HepG2 (cell line): ENCODE measurements around the gene KCNAB2. TPM values are rescaled to one million over a fixed set of nuclear protein-coding genes. Genes with fewer than 3 reads are reported as not detected.

ENCODE experiments used
- ATAC-seq: fragments of 200-7000 bp; cut with Tn5 transposase; 3 replicates; pipeline ENCODE4 v1.9.1; 2020; ENCODE audit warnings: mild to moderate bottlenecking, moderate library complexity
- BruUV-seq: library from RNA; stranded (reverse); fragments of 400-500 nt; replicated peaks from 2 replicates; lab custom pipeline; 2021; lab: Mats Ljungman, UMichigan
- CTCF ChIA-PET: fragments of 300-600 bp; formaldehyde crosslinking; extraction: SDS; loops from one replicate; lab custom pipeline; 2021; ENCODE audit warnings: low total read pairs, inconsistent platforms, low intra/inter-chr PET ratio; lab: Yijun Ruan, JAX
- POLR2A ChIA-PET: fragments of 350-600 bp; sonication (Branson Sonifier 250); formaldehyde crosslinking; loops from one replicate; lab custom pipeline; 2020; ENCODE audit warnings: antibody characterized with exemption, inconsistent platforms; lab: Yijun Ruan, JAX
- DNase-seq: peaks from one replicate; pipeline ENCODE4 v3.0.0-alpha.2; 2015; ENCODE audit warnings: low spot score
- FAIRE-seq: peaks from 3 replicates; lab custom pipeline; 2011; peaks lifted over from hg19 to GRCh38; lab: Jason Lieb, UNC
- H2AFZ ChIP-seq: one replicate; pipeline ENCODE4 v1.6.1; 2011; ENCODE audit warnings: low read length, inconsistent platforms
- H3K27ac ChIP-seq: fragments of 300-600 bp; 3 replicates; pipeline ENCODE4 v1.8.0; 2011; ENCODE audit warnings: mixed run types, mild to moderate bottlenecking, mixed read lengths, low read length, inconsistent platforms; ENCODE audit not compliant: insufficient read depth; ENCODE audit errors: extremely low read length
- H3K27me3 ChIP-seq, 2 experiments: fragments of 200-600 bp in 1 of 2; 2 replicates in 1 of 2; 3 replicates in 1 of 2; pipeline versions ENCODE4 v1.6.0 to v1.8.0; 2011; ENCODE audit warnings: low read length in 2 of 2, mild to moderate bottlenecking in 2 of 2, moderate library complexity in 2 of 2, inconsistent platforms in 1 of 2; ENCODE audit not compliant: insufficient read depth in 2 of 2, control insufficient read depth in 1 of 2
- H3K36me3 ChIP-seq, 2 experiments: fragments of 200-600 bp in 1 of 2; replicated peaks in 1 of 2; 2 replicates in 1 of 2; 3 replicates in 1 of 2; pipeline versions ENCODE4 v1.5.1 to v1.8.0; 2011; ENCODE audit warnings: low read length in 2 of 2, inconsistent platforms in 1 of 2; ENCODE audit not compliant: insufficient read depth in 2 of 2, control insufficient read depth in 1 of 2
- H3K4me1 ChIP-seq: 2 replicates; pipeline ENCODE4 v1.5.1; 2012; ENCODE audit warnings: low read length, inconsistent platforms; ENCODE audit not compliant: insufficient read depth
- H3K4me2 ChIP-seq: 2 replicates; pipeline ENCODE4 v1.6.0; 2011; ENCODE audit warnings: low read depth, low read length, inconsistent platforms
- H3K4me3 ChIP-seq, 3 experiments: fragments of 200-600 bp in 1 of 3; sonication (generic), shearing (Covaris generic) in 1 of 3; replicated peaks in 1 of 3; 2 replicates each; pipeline ENCODE4 v1.5.1; 2011 to 2016; ENCODE audit warnings: low read length in 3 of 3, inconsistent platforms in 2 of 3, low read depth in 2 of 3, mild to moderate bottlenecking in 2 of 3, control low read depth in 1 of 3, mixed read lengths in 1 of 3; ENCODE audit not compliant: insufficient read depth in 1 of 3
- H3K79me2 ChIP-seq: one replicate; pipeline ENCODE4 v1.6.1; 2011; ENCODE audit warnings: low read length, inconsistent platforms; ENCODE audit not compliant: insufficient read depth
- H3K9ac ChIP-seq: 2 replicates; pipeline ENCODE4 v1.6.0; 2011; ENCODE audit warnings: mild to moderate bottlenecking, low read depth, low read length, inconsistent platforms; ENCODE audit not compliant: insufficient read depth
- H3K9me3 ChIP-seq: 2 replicates; pipeline ENCODE4 v1.5.1; 2012; ENCODE audit warnings: mild to moderate bottlenecking, low read length
- H4K20me1 ChIP-seq: 2 replicates; pipeline ENCODE4 v1.6.0; 2011; ENCODE audit warnings: inconsistent platforms, mild to moderate bottlenecking, low read length, moderate library complexity; ENCODE audit not compliant: insufficient read depth
- ARHGAP35 ChIP-seq: sonication (generic); formaldehyde crosslinking; IDR thresholded peaks from 2 replicates; pipeline ENCODE4 v1.9.0; 2022; ENCODE audit warnings: mild to moderate bottlenecking, inconsistent platforms, moderate library complexity, missing genetic modification reagents, borderline replicate concordance
- CREB3 ChIP-seq: sonication (generic); formaldehyde crosslinking; IDR thresholded peaks from 2 replicates; pipeline ENCODE4 v1.5.0; 2020; ENCODE audit warnings: missing genetic modification reagents
- MLXIP ChIP-seq: sonication (generic); formaldehyde crosslinking; IDR thresholded peaks from 2 replicates; pipeline ENCODE4 v1.9.0; 2021; ENCODE audit warnings: missing genetic modification reagents, borderline replicate concordance
- NBN ChIP-seq: fragments of 450-650 bp; conservative IDR thresholded peaks from 2 replicates; pipeline ENCODE4 v1.6.1; 2017
- PLRG1 ChIP-seq: fragments of 450-650 bp; conservative IDR thresholded peaks from 2 replicates; pipeline ENCODE4 v1.6.1; 2016
- RCOR2 ChIP-seq: IDR thresholded peaks from 2 replicates; pipeline ENCODE4 v1.6.1; 2016; ENCODE audit warnings: missing biosample characterization, missing genetic modification reagents
- SETDB1 ChIP-seq: sonication (generic); formaldehyde crosslinking; IDR thresholded peaks from 2 replicates; pipeline ENCODE4 v1.5.1; 2020; ENCODE audit warnings: missing genetic modification reagents, mild to moderate bottlenecking, borderline replicate concordance
- TAF1 ChIP-seq: sonication (generic); formaldehyde crosslinking; IDR thresholded peaks from 2 replicates; pipeline ENCODE4 v1.4.0; 2020; ENCODE audit warnings: missing genetic modification reagents
- YEATS2 ChIP-seq: sonication (generic); formaldehyde crosslinking; IDR thresholded peaks from 2 replicates; pipeline ENCODE4 v1.4.0; 2020; ENCODE audit warnings: missing genetic modification reagents, borderline replicate concordance
- ZBTB3 ChIP-seq: sonication (generic); formaldehyde crosslinking; IDR thresholded peaks from 2 replicates; pipeline ENCODE4 v1.4.0; 2020; ENCODE audit warnings: low read depth, mild to moderate bottlenecking, moderate library complexity, missing genetic modification reagents, borderline replicate concordance
- ZMYM3 ChIP-seq: sonication (generic); formaldehyde crosslinking; IDR thresholded peaks from 2 replicates; pipeline ENCODE4 v1.5.1; 2020; ENCODE audit warnings: mild to moderate bottlenecking, missing genetic modification reagents
- ZNF572 ChIP-seq: sonication (generic); formaldehyde crosslinking; IDR thresholded peaks from 2 replicates; pipeline ENCODE4 v1.5.1; 2020; ENCODE audit warnings: mild to moderate bottlenecking, missing genetic modification reagents
- ZNF7 ChIP-seq: IDR thresholded peaks from 2 replicates; pipeline ENCODE4 v1.6.1; 2016; ENCODE audit warnings: missing biosample characterization, missing genetic modification reagents
- ZNF737 ChIP-seq: sonication (generic); formaldehyde crosslinking; IDR thresholded peaks from 2 replicates; pipeline ENCODE4 v1.5.0; 2020; ENCODE audit warnings: missing genetic modification reagents, mild to moderate bottlenecking, borderline replicate concordance
- ZSCAN22 ChIP-seq: sonication (generic); formaldehyde crosslinking; IDR thresholded peaks from 2 replicates; pipeline ENCODE4 v1.4.0; 2020; ENCODE audit warnings: mild to moderate bottlenecking, missing genetic modification reagents
- WGBS: methylation state at CpG from one replicate; pipeline ENCODE4 v1.1.6; 2017; ENCODE audit warnings: low lambda C conversion rate; 5-methylcytosine and 5-hydroxymethylcytosine counted together
- in situ Hi-C: cut with HindIII; loops from 2 replicates; pipeline ENCODE4 v1.10.0; 2017; ENCODE audit warnings: low pct_unique_long_range_greater_than_20kb; ENCODE audit not compliant: extremely low pct_ligation_motif_present
- intact Hi-C: fragments of 100-400 bp; cut with micrococcal nuclease; formaldehyde crosslinking; loops from one replicate; pipeline ENCODE4 v1.10.0; 2022; ENCODE audit not compliant: unreplicated experiment
- polyA plus RNA-seq, 8 experiments: library from polyadenylated mRNA; depleted of rRNA in 3 of 8; stranded (reverse) in 7 of 8; unstranded in 1 of 8; fragments of >200 nt; fragmentation: Illumina TruSeq in 4 of 8; extraction: Trizol in 4 of 8; gene quantifications; 2 replicates each; pipeline versions ENCODE4 v1.2.1 to v1.2.3, GENCODE V29; 2011 to 2016; ENCODE audit warnings: low read depth in 4 of 8, missing spikeins in 1 of 8, mixed read lengths in 1 of 8; ENCODE audit not compliant: insufficient read depth in 1 of 8
- total RNA-seq, 5 experiments: library from RNA; depleted of rRNA; stranded (reverse); fragments of >200 nt; fragmentation: Illumina TruSeq; extraction: Trizol; gene quantifications; 2 replicates each; pipeline ENCODE4 v1.2.3, GENCODE V29; 2016; ENCODE audit warnings: low read depth in 1 of 5
- TF ChIP-seq, protein P1 (sequence below): sonication (generic); formaldehyde crosslinking; IDR thresholded peaks from 2 replicates; pipeline ENCODE4 v1.4.0; 2020; ENCODE audit warnings: mild to moderate bottlenecking, missing genetic modification reagents

Gene KCNAB2
- total and polyA plus RNA-seq, 2 of the 13 experiments (the other 11 are each of a cell fraction or from before 2014, with no cell fraction given): 6.2 to 8.8 TPM

GRCh38 chr1:6056572-6056948 lies 10.9 kb downstream of the KCNAB2 start:
- DNase-seq (no peak), ATAC-seq (no peak), FAIRE-seq (no peak)
- intact Hi-C loops: no loop called here
- no peak overlapping the region for H3K9ac ChIP-seq
- H2AFZ ChIP-seq: no peak overlapping the region
- peaks cover 11% of the 10 kb centered on the region; the same call in 1 of the 2 replicates for H4K20me1 ChIP-seq
- ChIA-PET CTCF (no interaction called here), POLR2A (no interaction called here)
- no peaks in the 10 kb centered on the region for H3K9me3 ChIP-seq
- peaks cover 14% of the 10 kb centered on the region for H3K4me1 ChIP-seq
- H3K27me3 ChIP-seq: no peaks in the 10 kb centered on the region
- TF ChIP-seq ZNF737 (CRISPR knock-in tag) (no peak), ZMYM3 (CRISPR knock-in tag) (no peak), TAF1 (no peak)
- BruUV-seq: no TSS peak
- H3K79me2 ChIP-seq: no peaks in the 10 kb centered on the region
- no peak overlapping the region for H3K4me3 ChIP-seq
- 65% methylated on average over 5 of the region's 8 CpGs for WGBS
- no peaks in the 10 kb centered on the region for H3K36me3 ChIP-seq
- H3K27ac ChIP-seq: no peak overlapping the region
- H3K4me2 ChIP-seq: no peak overlapping the region
- in situ Hi-C loops: no loop called here

- no peaks in the 10 kb centered on the region for H3K36me3 ChIP-seq
- intact Hi-C loops: no loop called here
- ATAC-seq (no peak), DNase-seq (no peak), FAIRE-seq (no peak)
- BruUV-seq: no TSS peak
- no peaks in the 10 kb centered on the region for H3K79me2 ChIP-seq
- H4K20me1 ChIP-seq: peaks cover 11% of the 10 kb centered on the region; the same call in 1 of the 2 replicates
- H3K4me3 ChIP-seq: no peak overlapping the region
- H3K27me3 ChIP-seq: no peaks in the 10 kb centered on the region
- no peak overlapping the region for H2AFZ ChIP-seq
- ChIA-PET POLR2A (no interaction called here), CTCF (no interaction called here)
- H3K9ac ChIP-seq: no peak overlapping the region
- H3K9me3 ChIP-seq: no peaks in the 10 kb centered on the region
- in situ Hi-C loops: no loop called here
- H3K27ac ChIP-seq: no peak overlapping the region
- H3K4me1 ChIP-seq: peaks cover 14% of the 10 kb centered on the region
- 36% methylated on average over 9 of the region's 9 CpGs for WGBS
- H3K4me2 ChIP-seq: no peak overlapping the region
- TF ChIP-seq RCOR2 (CRISPR knock-in tag) (no peak), ZNF7 (CRISPR knock-in tag) (no peak), PLRG1 (no peak), CREB3 (no peak), YEATS2 (no peak), ZSCAN22 (CRISPR knock-in tag) (no peak), ZNF572 (no peak), NBN (no peak), ARHGAP35 (CRISPR knock-in tag) (no peak), SETDB1 (CRISPR knock-in tag) (no peak), ZBTB3 (CRISPR knock-in tag) (no peak), MLXIP (CRISPR knock-in tag) (no peak)
- TF ChIP-seq, protein P1, sequence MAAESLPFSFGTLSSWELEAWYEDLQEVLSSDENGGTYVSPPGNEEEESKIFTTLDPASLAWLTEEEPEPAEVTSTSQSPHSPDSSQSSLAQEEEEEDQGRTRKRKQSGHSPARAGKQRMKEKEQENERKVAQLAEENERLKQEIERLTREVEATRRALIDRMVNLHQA: no peak
Observed at GRCh38 chr1:6057170-6057845, 11.6 kb downstream of the KCNAB2 start.
